Adipocyte (in vitro differentiated cells): Measurements from ENCODE around the gene BEAN1.
A peak's percentile ranks its signal among the peaks of the same experiment; 100 is the strongest.

Experiments
- DNase-seq: peaks from one replicate; pipeline ENCODE4 v3.0.0-alpha.2; 2015; ENCODE audit warnings: low read depth
- H3K27me3 ChIP-seq: replicated peaks from 2 replicates; pipeline ENCODE4 v1.7.0; 2013; ENCODE audit warnings: mild to moderate bottlenecking, low read length, moderate library complexity; ENCODE audit not compliant: control insufficient read depth, insufficient read depth
- H3K36me3 ChIP-seq: 2 replicates; pipeline ENCODE4 v1.7.0; 2013; ENCODE audit warnings: low read length, mild to moderate bottlenecking, moderate library complexity; ENCODE audit not compliant: control insufficient read depth, insufficient read depth, severe bottlenecking
- H3K4me1 ChIP-seq: 2 replicates; pipeline ENCODE4 v1.7.0; 2013; ENCODE audit warnings: mild to moderate bottlenecking, low read length, moderate library complexity; ENCODE audit not compliant: control insufficient read depth, insufficient read depth
- H3K4me3 ChIP-seq: 2 replicates; pipeline ENCODE4 v1.7.0; 2013; ENCODE audit warnings: mild to moderate bottlenecking, low read length, moderate library complexity
- H3K9ac ChIP-seq: 2 replicates; pipeline ENCODE4 v1.7.0; 2013; ENCODE audit warnings: mild to moderate bottlenecking, low read length, moderate library complexity
- H3K9me3 ChIP-seq: 2 replicates; pipeline ENCODE4 v1.7.0; 2013; ENCODE audit warnings: mild to moderate bottlenecking, low read length, moderate library complexity; ENCODE audit not compliant: control insufficient read depth

The BEAN1 gene

GRCh38 chr16:66475232-66475631 lies 48.1 kb downstream of the BEAN1 start:
- Histone ChIP-seq H3K4me3 (no peak overlapping the region), H3K4me1 (peaks cover 5% of the 10 kb centered on the region), H3K9ac (no peak overlapping the region), H3K27me3 (peaks cover 10% of the 10 kb centered on the region), H3K36me3 (no peaks in the 10 kb centered on the region), H3K9me3 (no peaks in the 10 kb centered on the region)
- DNase-seq: no peak

- Histone ChIP-seq H3K9ac (no peak overlapping the region), H3K4me1 (peaks cover 5% of the 10 kb centered on the region), H3K9me3 (no peaks in the 10 kb centered on the region), H3K4me3 (no peak overlapping the region), H3K36me3 (no peaks in the 10 kb centered on the region), H3K27me3 (peaks cover 10% of the 10 kb centered on the region)
- DNase-seq: no peak
Measured at GRCh38 chr16:66476328-66477027, 49.4 kb downstream of the BEAN1 start.

DNA sequence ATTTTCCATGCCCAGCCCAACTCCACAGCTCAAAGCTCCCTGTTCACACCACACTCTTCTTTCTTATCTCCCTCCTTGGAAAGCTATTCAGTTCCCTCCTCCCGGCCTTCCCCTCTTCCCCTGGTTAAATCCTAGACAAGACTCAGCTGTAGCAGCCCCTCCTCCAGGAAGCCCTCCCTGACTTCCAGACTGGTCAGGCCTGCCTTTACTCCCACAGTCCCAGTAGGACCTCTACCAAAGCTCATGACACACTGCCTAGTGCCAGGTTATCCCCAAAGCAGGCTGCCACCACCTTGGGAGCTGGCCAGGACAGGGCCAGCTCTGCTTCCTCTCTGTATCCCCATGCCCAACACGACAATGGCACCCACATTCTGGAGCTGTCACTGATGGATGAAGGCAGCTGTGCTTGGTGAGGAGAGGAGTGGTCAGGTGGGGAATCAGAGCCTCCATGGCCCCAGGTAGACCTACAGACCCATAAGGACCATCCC lies 50.0 kb downstream of the BEAN1 start:
- H3K9ac ChIP-seq: no peak overlapping the region
- peaks cover 10% of the 10 kb centered on the region for H3K27me3 ChIP-seq
- DNase-seq: no peak
- no peaks in the 10 kb centered on the region for H3K9me3 ChIP-seq
- H3K4me3 ChIP-seq: no peak overlapping the region
- no peaks in the 10 kb centered on the region for H3K36me3 ChIP-seq
- H3K4me1 ChIP-seq: peaks cover 5% of the 10 kb centered on the region

- peaks cover 10% of the 10 kb centered on the region for H3K27me3 ChIP-seq
- no peaks in the 10 kb centered on the region for H3K36me3 ChIP-seq
- DNase-seq: peak; percentile 67
- no peak overlapping the region for H3K4me3 ChIP-seq
- H3K9me3 ChIP-seq: no peaks in the 10 kb centered on the region
- H3K4me1 ChIP-seq: peaks cover 5% of the 10 kb centered on the region
- peak overlapping the region; percentile 9 for H3K9ac ChIP-seq
Measured at GRCh38 chr16:66478733-66479511, 51.8 kb downstream of the BEAN1 start.

DNA sequence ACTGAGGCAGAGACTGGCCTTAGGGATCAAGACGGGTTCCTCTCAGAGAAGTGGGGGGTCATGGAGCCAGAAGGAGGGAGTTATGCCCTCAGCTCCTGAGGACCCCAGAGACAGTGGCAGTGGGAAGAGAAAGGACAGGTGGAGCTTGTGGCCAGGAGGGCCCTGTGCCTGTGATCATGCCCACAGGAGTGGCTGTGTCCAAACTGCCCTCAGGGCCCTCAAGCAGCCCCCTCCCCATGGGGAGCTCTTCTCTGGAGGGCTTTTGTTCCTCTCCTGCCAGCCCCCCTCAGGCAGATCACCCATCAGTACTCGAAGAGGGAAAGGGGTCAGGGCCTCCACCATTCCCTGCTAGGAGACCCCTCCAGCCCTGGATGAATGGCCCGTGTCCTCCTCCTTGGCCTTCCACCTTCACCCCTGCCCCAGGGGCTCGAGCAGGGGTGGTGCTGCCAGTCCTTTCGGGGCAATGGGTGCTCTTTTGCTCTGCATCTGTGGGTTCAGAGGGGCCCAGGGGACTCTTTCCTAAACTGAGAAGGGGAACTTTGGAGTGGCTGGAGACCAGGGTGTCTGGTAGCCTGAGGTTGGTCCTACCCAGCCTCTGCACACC lies 52.7 kb downstream of the BEAN1 start:
- H3K9ac ChIP-seq: no peak overlapping the region
- no peaks in the 10 kb centered on the region for H3K36me3 ChIP-seq
- H3K4me1 ChIP-seq: peaks cover 5% of the 10 kb centered on the region
- H3K27me3 ChIP-seq: peaks cover 8% of the 10 kb centered on the region
- DNase-seq: no peak
- no peaks in the 10 kb centered on the region for H3K9me3 ChIP-seq
- no peak overlapping the region for H3K4me3 ChIP-seq

DNA sequence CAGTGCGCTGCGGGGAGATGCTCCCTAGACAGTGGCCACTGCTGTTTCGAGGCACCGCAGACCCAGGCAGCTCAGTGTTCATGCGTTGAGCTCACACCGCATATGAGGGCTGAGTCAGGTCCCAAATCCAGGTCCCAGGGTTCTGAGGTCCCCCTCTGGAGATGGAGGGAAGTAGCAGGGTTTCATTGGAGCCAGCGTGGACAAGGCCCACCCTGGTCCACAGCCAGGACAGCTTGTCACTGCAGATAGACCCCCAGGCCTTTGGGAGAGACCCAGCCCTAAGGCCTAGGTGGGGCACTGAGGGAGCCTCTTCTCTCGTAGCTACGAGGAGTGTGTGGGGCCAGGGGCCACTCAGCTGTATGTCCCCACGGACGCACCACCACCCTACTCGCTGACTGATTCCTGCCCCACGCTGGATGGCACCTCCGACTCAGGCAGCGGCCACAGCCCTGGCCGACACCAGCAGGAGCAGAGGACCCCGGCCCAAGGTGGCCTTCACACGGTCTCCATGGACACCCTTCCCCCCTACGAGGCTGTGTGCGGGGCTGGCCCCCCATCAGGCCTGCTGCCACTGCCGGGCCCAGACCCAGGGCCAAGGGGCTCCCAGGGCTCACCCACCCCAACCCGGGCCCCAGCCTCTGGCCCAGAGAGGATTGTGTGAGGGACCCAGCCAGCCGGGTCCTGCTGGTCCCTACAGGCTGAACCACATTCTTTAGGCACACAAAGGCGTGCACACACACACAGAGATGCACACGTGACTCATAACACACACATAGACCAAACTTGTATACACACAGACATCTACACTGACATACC lies 53.4 kb downstream of the BEAN1 start:
- H3K4me3 ChIP-seq: no peak overlapping the region
- no peaks in the 10 kb centered on the region for H3K36me3 ChIP-seq
- H3K9ac ChIP-seq: no peak overlapping the region
- peaks cover 5% of the 10 kb centered on the region for H3K4me1 ChIP-seq
- no peak for DNase-seq
- H3K27me3 ChIP-seq: peaks cover 4% of the 10 kb centered on the region
- H3K9me3 ChIP-seq: no peaks in the 10 kb centered on the region

DNA sequence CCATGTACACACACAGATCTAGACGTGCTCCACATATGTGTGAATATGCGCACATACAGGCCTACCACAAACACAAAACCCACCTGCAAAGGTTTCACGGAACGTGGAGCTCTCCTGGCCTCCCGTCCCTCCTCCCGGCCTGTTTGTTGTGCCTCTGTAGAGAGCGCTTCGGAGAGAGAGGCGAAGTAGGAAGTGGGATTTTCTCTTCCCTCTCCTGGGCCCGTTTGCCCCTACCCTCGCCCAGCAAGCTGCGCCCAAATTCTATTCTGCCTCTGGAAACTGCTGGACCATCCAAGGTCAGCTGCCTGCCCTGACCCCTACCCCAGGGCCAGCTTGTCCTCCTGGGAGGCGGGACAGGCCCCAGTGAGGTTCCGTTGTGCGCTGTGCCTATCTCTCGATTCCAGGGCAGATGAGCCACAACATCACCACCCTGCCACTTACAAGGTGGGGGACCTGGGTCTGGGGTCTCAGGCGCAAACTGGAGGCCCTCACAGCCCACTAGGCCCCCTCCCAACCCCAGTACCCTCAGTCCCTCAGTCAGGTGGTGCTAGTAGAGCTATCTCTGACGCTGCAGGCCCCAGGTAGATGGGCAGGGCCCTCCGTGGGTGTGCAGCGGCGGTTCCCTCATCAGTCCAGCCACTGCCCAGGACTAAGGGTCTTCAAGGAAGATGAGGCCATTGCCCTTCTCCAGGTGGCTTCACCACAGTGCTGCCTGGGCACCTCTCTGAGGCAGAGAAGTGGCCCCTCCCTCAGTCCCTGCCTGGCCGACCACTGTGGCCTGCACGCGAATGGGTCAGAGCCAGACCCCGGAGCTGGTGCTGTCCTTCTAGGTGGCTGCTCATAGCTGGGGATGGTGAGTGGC lies 54.2 kb downstream of the BEAN1 start:
- H3K4me3 ChIP-seq: no peak overlapping the region
- H3K9me3 ChIP-seq: no peaks in the 10 kb centered on the region
- H3K27me3 ChIP-seq: peaks cover 4% of the 10 kb centered on the region
- peaks cover 5% of the 10 kb centered on the region for H3K4me1 ChIP-seq
- H3K36me3 ChIP-seq: no peaks in the 10 kb centered on the region
- H3K9ac ChIP-seq: no peak overlapping the region
- DNase-seq: no peak

DNA sequence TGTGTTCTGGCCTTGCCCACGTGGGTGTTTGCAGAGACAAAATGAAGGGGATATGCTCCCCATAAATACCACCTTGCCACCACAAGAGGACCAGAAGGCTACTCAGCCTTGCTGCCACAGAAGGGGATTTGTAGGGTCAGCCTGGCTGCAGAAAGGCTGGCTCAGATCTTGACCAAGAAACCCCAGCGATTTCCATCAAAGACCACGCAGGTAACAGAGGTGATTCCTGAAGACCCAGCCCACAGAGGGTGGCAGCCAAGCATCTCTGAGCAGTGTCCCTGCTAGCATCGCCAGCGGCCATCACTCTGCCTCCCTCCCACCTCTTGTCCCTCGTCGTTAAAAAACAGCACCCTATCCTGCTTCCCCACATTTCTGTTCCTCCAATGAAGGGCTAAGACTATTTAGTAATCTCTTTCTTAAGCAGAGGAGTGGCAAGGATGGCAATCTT lies 54.9 kb downstream of the BEAN1 start:
- Histone ChIP-seq H3K9me3 (no peaks in the 10 kb centered on the region), H3K4me3 (no peak overlapping the region), H3K9ac (no peak overlapping the region), H3K36me3 (no peaks in the 10 kb centered on the region), H3K27me3 (peaks cover 3% of the 10 kb centered on the region), H3K4me1 (peaks cover 7% of the 10 kb centered on the region)
- no peak for DNase-seq

DNA sequence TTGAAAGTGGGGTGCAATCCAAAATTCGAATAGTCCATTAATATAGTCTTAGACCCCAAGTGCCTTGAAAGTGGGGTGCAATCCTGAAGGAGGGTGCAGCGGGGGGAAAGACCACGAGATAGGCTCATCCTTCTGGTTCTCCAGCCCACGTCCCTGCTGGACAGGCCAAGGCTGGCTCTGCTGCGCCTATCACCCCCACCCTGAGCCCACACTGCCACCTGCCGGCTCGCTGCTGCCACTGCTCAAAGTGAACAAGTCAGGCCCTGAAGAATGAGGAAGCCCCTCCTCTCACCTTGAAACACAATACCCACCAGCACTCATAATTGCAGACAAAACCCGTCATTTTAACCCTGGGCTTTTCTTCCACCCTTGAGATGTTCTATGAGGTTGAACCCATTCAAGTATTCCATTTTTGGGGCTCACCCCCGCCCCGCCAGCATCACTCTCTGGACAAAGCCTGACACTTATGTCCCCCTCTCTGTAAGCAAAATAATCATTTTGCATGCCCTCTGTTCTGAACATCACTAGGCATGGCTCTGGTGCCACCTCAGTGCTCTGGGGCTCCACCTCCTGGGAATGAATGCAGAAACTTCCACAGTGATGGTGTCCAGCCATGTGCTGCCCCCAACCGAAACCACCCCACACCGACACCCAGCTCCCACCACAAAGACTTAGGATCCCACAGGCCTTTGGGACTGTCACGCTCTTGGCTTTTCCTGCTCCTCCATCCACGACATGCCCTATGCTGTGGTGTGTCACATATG lies 56.8 kb downstream of the BEAN1 start:
- H3K9ac ChIP-seq: no peak overlapping the region
- peak; percentile 91 for DNase-seq
- H3K4me3 ChIP-seq: no peak overlapping the region

More for the DNA sequence above, 56.8 kb downstream of the BEAN1 start:
- H3K27me3 ChIP-seq: no peaks in the 10 kb centered on the region
- H3K9me3 ChIP-seq: no peaks in the 10 kb centered on the region
- H3K36me3 ChIP-seq: no peaks in the 10 kb centered on the region
- peaks cover 18% of the 10 kb centered on the region for H3K4me1 ChIP-seq
